ENCODE results near the gene IFNA2.
"Not testable (repeated sequence)": the region's sequence is repeated elsewhere in the genome, so short reads cannot be mapped to it uniquely, and the experiment has no call there.

The IFNA2 gene

DNA sequence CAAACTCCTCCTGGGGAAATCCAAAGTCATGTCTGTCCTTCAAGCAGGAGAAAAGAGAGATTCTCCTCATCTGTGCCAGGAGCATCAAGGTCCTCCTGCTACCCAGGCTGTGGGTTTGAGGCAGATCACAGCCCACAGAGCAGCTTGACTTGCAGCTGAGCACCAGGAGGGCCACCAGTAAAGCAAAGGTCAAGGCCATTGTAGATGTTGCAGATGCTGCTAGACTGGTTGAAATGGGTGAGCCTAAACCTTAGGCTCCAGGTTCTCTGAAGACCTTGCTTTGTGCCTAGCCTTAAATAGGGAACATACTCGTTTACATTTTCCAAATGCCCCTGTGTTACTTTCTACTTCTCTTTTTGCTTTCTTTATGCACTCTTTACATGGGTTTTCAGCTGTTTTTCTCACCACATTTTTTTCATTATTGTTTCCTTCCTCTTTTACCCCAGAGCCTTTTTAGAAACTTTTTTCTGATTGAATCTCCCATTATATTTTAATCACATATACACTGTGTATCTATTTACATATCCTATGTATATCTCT lies at the start of gene IFNA2:
TSS of gene IFNA2 (minus strand) at position 268 of the 540 bp plus-strand sequence. CDS start at position 199, 69 bp downstream.
- DNase-seq (ENCODE audit: low read depth in 2 of 2), result no peak

DNA sequence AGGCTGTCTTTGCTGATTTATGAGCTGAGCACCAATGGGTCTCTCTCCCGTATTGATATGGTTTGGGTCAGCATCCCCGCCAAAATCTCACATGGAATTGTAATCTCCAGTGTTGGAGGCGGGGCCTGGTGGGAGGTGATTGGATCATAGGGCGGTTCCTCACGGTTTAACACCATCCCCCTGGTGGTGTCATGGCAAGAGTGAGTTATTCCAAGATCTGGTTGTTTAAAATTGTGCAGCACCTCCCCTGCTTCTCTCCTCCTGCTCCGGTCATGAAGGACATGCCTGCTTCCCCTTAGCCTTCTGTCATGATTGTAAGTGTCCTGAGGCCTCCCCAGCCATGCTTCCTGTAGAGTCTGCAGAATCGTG lies 49.8 kb upstream of the IFNA2 start:
- DNase-seq (ENCODE audit: low read depth in 2 of 2), result not testable (repeated sequence)

DNA sequence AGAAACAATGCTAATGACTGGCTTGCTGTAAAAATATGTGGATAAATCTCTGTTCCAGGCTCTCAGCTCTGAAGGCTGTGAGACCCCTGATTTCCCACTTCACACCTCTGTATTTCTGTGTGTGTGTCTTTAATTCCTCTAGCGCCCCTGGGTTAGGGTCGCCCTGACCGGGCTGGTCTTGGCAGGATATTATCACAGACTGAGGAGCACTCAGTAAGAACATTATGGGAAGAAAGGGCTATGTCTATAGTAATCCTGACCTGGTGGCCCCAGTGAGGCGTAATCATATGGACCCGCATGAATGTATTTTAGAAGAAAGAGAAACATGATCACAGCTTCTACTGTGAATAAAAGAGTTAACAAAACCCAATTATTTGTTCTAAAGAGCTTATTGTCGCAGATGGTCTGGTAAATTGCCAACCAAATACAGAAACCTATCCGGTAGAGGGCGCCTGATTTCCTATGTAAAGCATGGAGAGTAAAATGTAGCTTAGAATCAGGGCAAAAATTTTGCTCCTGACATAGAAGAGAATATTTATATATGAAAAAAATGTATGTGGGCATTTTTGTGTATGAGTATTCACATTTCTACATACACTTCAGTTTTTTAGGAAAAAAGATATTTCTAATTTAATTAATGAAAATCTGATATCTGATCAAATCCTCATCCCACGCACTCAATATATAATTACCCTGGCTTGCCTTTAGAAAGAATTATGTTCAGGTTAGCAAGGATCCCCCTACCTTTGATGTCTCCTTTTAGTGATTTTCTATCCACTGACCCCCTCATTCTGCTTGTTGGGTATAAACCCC lies 49.2 kb upstream of the IFNA2 start:
- peak in 1 of 2 donors; percentile 7 for DNase-seq (ENCODE audit: low read depth in 2 of 2)

DNA sequence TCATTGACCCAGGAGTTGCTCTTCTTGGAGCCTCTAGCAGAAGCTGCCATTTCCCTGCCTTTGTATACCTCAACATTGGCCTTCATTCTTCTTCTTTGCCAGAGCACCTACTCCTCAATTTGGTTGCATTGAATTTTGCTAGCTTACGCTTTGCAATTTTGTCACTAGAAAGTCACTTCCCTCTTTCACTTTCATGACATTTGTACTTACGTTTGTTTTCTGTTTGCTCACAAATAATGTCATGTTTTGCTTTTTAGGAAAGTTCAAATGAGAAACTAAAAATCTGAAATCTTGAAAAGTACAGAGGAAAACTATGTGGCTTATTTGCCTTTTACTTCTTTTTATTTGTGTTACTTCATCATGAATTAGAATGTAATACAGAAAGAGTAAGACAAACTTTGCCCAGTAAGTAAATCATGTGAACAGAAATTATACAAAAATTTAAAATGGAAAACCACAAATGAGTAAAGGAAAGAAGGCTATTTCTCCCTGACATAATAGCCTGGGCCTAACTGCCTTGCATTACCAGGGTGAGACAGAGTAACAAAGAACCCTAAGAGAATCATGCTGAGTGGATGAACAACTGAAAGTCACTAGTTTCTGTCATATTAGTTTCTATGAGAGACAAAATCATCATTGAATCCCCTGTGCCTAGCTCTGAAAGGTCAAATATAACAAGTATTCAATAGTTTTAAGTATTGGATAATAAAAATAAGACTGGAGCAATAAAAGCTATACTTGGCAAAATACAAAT lies 47.7 kb upstream of the IFNA2 start:
- no peak for DNase-seq (ENCODE audit: low read depth in 2 of 2)

DNA sequence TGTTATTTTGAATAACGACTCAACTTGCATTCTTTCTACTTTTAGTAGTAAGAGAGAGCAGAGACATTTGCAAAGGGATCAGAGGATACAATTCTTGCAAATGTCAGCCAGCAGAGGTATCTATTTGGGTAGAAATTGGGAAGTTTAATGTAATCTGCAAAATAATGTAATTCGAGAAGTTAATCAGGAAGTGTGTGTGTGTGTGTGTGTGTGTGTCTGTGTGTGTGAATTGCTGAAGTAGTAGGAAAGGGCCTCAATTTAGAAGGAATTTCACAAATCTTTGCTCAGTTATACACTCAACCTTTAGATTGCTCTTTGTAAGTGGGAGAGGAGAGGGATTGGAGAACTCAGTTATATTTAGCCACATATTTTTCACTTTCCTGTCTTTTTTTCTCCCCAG lies 44.0 kb upstream of the IFNA2 start:
- no peak for DNase-seq (ENCODE audit: low read depth in 2 of 2)

DNA sequence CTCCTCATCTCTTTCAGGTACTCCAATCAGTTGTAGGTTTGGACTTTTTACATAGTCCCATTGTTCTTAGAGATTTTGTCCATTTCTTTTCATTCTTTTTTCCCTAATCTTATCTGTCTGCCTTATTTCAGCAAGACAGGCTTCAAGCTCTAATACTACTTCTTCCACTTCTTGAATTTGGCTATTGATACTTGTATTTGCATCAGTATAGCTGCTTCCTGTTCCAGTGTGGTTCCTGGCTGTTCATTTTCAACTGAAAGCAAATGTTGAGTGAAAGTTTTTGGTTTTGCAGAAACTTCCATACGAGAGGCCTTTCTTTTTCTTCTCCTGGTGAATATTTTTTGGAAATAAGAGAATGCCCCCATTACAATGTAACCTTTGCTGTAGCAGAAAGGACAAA lies 43.0 kb upstream of the IFNA2 start:
- no peak for DNase-seq (ENCODE audit: low read depth in 2 of 2)

DNA sequence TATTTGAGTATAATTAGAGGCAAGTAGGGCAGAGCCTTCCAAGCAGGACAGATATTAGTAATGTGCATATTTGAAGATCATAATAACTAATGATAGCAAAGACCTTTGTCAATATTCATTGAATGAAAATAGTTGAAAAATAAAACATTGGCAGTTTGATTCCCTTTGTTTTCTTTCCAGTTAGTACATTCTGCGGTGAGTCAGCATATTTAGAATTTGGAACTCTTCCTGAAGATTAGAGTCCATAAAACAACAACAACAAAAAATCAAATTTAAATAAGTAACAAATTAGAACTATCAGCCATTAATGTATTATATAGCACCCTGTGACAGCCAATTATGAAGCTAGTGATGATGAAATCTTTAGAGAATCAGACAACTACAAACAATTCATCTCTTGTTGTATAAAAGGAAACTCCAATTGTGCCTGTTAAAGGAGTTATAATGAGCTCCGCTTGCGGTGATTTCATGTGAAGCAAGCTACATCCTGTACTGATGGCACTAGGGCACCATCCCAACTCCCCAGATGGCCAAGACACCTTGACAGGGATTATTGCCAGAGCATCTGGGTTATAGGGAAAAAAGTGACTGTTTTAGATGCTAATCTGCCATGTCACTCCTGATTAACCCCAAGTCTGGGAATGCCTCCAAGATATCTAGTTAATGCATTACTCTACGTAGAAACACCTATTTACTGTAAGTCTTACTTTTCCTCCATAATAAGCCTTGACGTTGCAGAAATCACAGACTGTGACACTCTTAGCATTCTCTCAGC lies 30.5 kb upstream of the IFNA2 start:
- DNase-seq (ENCODE audit: low read depth in 2 of 2), result no peak

DNA sequence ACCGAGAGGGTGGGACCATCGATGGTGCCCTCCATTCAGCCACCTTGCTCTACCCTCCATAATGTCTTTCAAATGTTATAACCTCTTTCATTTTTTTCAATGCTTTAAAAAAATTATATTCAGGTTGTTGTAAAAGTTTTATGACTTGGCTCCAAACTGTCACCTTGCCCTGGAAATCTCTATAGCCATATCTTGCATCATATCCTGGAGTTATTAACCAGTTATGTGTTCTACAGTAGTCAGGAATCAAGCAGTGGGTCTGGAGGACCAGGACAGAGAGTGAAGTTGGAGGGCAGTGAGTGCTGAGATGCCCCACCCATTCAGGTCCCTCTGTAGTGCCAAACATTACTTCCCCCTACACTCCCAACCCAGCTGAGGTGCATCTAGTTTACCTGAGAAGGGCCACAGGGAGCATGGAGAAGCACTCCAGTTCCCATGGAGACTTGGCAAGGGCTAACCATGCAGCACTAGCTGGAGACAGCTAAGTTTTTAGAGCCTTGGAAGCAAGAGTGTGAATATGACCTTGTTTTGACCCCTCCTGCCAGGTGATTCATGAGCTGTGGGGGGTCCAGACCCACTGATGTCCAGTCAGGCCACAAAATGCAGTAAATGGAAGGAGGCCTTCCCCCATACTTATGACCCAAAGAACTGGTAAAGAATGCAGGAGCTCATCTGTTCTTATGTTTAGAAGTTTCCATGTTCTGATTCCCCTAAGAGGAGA lies 29.2 kb upstream of the IFNA2 start:
- DNase-seq (ENCODE audit: low read depth in 2 of 2), result no peak

DNA sequence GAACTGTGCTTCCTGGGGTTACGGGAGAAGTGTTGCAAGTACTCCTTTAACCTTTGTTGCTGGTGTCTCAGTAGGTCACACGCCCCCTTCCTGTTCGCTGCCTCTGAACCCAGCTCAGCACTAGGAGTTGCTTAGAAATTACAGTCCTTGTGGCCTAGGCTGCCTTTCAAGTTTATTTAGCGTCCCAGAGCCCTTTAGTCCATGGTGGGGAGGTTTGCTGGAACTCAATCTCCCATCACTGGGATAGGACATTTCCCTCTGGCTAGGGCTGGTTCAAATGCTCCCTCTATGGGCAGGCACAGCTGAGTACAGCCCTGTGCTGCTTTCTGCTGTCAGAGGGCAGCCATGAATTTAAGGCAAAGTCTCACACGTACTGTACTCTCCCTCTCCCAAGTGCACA lies 28.4 kb upstream of the IFNA2 start:
- no peak for DNase-seq (ENCODE audit: low read depth in 2 of 2)

DNA sequence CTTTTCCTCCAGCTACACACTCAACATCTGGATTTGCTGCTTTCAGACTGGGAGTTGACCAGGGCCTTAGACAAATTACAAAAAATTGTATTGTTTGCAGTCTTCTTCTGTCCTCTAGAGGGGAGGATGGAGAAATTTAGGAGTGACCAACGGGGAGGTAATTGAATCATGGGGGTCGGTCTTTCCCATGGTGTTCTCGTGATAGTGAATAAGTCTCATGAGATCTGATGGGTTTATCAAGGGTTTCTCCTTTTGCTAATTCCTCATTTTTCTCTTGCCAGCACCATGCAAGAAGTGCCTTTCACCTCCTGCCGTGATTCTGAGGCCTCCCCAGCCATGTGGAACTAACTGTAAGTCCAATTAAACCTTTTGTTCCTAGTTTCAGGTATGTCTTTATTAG lies 28.0 kb upstream of the IFNA2 start:
- no peak for DNase-seq (ENCODE audit: low read depth in 2 of 2)

DNA sequence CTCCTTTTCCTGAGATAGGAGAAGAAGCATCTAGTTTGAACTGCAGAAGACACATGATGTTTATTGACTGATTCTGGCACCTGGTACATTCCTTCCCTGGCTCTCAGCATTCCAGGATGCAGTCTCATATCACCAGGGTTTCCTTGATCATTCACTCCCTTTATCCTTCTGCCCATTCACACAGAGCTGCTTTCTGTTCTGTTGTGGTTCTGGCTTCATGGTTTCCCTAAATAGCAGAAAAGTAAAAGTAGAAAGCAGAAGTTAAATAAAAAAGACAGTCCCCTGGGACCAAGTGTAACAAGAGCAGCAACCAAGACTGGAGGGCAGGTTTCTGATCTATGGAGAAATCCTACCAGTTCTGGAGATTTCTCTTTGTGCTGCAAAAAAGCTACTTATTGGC lies 26.9 kb upstream of the IFNA2 start:
- no peak for DNase-seq (ENCODE audit: low read depth in 2 of 2)

DNA sequence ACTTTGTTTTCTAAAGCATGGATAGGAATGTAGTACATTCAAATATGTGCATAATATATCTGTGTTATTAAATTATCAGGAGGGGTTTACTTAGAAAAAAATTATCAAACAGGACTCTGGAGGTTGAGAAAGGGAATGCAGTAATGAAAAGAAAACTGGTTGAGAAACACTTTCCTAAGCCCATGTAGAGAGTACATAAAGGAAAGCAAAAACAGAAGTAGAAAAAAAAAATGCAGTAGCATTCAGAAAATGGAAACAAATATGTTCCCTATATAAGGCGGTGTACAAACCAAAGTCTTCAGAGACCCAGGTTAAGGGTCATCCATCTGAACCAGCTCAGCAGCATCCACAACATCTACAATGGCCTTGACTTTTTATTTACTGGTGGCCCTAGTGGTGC lies 23.6 kb upstream of the IFNA2 start, which contains the start of gene IFNA8:
TSS of gene IFNA8 (plus strand) at position 301 of the 400 bp plus-strand sequence. CDS start at position 361, 60 bp downstream.
- no peak for DNase-seq (ENCODE audit: low read depth in 2 of 2)

DNA sequence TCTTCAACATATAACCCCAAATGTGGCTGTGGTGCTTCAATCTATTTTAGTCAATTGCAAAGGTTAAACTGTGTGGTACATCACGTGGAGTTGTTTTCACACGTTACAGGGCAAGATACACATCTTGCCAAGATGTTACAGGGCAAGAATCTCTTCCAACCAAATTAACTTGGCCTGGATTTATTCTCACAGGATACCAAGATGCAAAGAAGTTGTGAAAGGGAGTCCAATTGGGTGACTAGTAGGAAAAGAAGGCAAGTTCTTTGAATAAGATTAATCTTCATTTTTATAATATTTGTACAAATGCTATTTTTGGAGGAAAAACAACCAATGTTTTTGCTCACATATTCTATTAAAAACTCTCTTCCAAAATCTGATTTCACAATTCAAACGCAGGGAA lies 18.9 kb upstream of the IFNA2 start:
- no peak for DNase-seq (ENCODE audit: low read depth in 2 of 2)

DNA sequence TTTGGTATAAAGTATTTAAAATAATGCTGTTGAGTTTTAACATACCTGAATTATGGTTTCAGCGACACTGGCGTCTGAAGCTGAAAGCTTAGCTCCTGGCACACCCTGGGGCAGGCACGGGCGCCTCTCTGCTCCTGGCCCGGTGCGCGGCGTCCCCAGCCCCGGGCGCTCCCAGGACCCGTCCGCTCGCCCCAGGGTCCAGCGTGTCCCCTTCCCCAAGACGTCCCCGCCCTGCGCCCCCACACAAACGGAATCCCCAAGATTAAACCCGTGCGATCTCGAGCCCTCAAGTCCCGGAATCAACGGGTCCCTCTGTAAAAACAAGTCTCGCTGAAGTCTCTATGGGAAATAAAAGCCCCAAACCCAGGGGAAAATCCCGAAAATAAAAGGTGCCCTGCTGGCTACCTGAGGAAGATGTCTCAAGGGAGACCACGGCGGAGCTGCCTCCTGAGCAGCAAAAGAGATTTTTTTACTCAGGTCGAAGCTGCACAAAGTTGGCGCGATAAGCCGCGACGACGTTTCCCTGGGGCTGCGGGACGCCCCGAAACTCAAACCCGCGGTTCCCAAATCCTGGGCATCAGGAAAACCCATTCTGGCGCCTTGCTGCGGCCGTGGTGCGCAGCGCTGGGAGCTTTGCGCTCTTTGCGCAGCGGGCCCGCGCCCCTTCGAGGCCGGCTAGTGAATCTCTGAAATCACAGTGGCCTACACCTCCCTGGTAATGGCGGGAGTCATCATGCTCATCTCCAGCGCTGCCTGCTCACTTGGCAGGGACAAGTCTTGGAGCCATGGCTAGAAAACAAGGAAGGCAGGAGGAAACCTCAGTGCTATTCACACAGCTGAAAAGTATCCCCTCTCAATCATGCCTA lies 17.4 kb upstream of the IFNA2 start:
- DNase-seq (ENCODE audit: low read depth in 2 of 2), result peak in 1 of 2 donors; percentile 15

DNA sequence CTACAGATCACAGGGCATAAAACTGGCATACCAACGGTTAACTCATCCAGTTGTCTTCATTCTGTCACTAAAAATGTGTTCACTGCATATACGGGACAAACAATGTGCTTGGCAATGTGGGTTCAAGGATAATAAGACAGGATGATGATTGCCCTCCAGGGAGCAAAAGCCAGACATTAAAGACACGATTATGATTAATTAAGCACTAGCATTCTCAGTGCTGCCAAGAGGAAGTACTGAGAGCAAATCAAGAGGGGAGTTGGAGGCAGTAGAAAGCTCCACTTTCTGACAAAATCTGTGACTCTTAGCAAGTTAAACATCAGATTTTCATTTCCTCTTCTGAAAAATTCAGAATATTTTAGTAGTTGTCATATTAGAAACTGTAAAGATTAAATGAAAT lies 14.8 kb upstream of the IFNA2 start:
- no peak for DNase-seq (ENCODE audit: low read depth in 2 of 2)

DNA sequence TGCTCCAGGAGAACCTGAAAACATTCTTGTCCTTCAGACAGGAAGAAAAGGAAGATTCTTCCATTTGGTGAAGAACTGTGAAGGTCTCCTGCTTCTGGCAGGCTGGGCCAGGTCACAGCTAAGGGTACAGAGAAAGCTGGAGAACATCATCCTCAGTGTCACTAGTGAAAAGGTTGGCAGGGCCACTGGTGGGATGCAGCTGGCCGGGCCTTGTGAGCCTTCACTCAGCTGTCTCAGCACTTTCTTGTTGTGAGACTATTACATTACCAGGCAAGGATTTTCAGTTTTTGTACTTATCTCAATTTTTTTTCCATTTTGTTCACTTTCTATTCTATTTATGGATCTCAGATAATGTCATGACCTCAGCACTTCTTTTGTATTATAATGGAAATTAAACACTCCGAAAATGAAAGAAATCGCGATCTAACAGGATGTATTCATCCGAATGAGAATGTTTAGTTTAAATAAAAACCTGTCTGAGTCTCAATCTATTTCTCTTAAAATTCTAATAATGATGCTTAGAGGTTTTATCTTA lies 13.8 kb upstream of the IFNA2 start:
- DNase-seq (ENCODE audit: low read depth in 2 of 2), result no peak

DNA sequence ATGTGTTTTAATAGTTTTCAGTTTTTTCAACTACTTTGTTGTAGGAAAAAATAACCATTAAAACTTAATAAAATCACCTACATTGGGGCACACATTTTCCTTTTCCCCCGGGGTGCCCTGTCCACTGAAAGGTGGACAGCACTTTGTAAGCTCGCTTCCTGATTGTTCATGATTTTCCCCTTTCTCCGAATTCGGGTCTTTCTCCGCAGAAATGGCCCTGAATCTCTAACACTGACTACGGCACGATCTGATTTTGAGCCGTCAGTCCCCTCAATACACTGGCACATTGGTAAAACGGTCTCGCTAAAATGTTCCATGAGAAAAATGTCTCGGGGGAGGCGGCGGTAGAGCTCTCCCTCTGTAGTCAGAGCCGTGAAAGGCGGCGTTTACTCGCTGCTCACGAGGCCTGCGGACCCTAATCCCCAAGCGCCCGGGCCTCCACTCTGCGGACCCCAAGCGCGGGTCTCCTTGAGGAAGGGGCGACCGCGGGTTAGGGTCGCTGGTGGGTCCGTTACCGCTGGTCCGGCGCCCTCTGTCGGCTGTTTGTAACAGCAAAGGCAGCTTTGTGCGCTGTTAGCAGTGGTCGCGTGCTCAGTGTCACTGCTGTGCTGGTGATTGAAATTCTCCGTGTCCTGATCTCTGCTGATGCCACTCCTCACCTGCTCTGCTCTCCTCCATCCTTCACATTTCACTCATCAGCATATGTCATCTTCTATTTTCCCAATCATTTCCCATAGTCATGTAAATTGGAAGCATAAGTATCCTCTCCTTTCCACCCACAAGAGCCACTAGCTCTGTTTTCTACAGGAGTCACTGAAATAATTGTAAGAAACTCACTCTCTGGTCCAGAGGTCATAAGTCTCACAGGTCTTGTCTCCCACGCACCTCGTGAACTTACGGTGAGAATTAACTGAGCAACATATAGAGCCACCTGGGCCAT lies 10.8 kb upstream of the IFNA2 start:
- DNase-seq (ENCODE audit: low read depth in 2 of 2), result peak; percentile 42 to 51

DNA sequence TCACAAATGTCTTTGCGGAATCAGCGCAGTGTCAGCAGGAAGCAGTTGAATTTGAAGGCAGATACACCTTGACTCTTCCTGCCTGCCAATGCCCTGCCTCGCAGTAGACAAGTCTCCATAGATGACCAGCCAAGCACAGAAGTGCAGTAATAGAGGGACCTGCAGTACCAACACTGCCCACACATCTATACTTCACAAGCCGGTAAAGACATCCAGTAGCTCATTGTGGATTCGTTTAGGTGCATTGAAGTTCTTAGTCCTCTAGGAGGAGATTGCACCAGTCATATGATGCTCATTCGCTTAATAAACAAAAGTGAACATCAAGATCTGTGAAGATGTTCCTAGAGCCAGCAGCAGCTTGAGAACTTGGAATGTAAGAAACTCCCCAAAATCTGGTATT lies 7.1 kb upstream of the IFNA2 start:
- DNase-seq (ENCODE audit: low read depth in 2 of 2), result no peak

DNA sequence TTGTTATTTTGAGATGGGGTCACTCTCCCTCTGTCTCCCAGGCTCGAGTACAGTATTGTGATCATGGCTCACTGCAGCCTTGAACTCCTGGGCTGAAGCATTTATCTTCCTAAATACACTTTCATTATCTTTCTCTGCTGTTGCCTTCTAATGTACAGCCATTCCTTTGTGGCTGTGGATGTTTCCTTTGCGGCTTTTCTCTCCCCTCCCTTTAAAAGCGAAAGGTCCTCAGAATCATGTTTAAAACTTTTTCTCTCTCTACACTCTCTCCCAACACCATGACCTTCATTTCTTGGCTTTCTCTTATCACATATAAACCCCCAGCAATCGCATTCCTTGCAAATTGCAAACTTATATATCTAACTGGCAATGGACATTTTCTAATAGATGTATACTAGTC lies 1.6 kb downstream of the IFNA2 start:
- no peak for DNase-seq (ENCODE audit: low read depth in 2 of 2)

Data from stimulated activated CD8-positive, alpha-beta memory T cell treated with anti-CD3 and anti-CD28 coated beads, Interleukin-2, amount 100 ng/mL, for 48 hours (primary cell).